Urothelium cell line (cell line): ENCODE measurements around the gene INPP5J.
A peak's percentile ranks its signal among the peaks of the same experiment; 100 is the strongest.
"Not testable (repeated sequence)": the region's sequence is repeated elsewhere in the genome, so short reads cannot be mapped to it uniquely, and the experiment has no call there.

Experiments
- DNase-seq: peaks from one replicate; pipeline ENCODE4 v3.0.0; 2011; ENCODE audit warnings: low spot score, mixed read lengths
- FAIRE-seq: peaks from 2 replicates; lab custom pipeline; 2011; peaks lifted over from hg19 to GRCh38; lab: Jason Lieb, UNC

The INPP5J gene

DNA sequence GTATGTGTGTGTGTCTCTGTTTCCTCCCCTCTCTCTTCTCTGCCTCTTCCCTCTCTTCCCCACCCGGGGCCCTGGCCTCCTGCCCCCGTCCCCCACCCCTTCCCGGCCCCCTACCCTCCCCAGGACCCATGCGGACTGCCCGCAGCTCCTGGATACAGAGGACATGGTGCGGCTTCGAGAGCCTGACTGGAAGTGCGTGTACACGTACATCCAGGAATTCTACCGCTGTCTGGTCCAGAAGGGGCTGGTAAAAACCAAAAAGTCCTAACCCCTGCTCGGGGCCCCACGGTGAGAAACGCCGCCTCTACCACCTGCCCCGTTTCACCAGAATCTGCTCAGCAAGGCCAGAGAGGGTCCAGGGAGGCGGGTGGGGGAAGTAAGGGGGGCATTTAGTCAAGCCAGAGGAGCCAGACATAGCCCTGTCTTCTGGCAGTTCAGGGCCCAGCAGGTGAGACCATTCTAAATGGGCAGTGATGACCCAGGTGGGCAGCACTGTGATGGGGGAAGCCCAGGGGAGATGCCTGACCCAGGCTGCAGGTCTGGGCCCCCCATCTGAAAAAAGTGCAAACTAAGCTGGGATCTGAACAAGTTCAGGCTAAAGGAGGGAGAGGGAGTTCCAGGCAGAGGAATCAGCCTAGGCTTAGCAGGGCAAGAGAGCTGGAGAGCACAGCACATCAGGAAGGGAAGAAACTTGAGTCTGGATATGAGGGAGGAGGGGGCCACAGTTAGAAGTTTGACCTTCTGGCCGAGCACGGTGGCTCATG is 21.8 kb upstream of the INPP5J start:
- no peak for DNase-seq

DNA sequence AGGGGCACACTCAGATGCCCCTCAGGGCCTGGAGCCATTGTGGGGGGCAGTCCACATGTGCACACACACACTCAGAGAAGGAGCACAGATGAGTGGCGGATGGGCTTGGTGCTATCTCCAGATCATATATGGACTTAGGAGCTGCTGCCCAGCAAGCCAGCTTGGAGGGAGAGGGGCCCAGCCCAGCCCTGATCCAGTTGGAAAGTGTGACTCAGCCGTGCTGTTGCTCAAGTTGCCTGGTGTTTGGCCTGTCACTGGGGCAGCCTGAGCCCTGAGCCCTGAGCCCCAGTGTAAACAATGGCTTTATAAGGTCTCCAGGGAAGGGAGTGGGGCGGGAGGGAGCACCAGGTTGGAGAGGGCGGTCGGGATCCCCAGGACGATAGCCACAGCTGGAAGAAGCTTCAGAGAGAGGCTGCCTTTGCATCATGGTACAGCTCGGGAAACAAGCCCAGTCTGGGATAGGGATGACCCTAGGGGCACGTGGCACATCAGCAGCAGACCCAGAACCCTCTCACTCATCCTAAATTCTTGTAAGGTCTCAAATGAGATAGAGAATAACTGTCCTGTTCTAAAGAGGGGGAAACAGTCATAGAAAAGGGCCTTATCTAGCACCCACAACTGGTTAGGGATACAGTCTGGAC is 20.2 kb upstream of the INPP5J start:
- no peak for FAIRE-seq
- DNase-seq, result no peak

More for the DNA sequence above, 21.8 kb upstream of the INPP5J start:
- FAIRE-seq, result no peak

- FAIRE-seq (no peak), DNase-seq (no peak)
Observed at GRCh38 chr22:31103111-31103510, 19.7 kb upstream of the INPP5J start.

GRCh38 chr22:31103899-31104694 is 18.7 kb upstream of the INPP5J start:
- DNase-seq (no peak), FAIRE-seq (no peak)

DNA sequence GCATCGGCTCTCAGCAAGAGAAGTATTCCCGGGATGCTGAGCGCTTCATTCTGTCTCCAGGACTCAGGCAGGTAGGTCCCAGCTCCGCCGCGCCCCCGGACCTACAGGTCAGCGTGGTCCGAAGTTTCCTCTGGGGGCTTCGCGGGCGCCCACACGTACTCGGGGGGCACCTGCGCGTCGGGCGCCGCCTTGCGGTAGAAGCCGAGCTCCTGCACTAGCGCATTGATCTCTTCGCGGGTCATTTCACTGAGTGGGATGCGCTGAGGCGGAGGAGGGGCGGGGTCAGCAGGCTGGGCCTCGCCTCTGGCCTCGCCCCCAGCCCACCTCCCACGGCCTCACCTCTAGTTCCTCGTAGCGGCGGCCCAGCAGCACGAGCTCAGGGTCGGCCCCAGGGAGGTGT is 17.9 kb upstream of the INPP5J start:
- FAIRE-seq, result no peak
- DNase-seq, result no peak

DNA sequence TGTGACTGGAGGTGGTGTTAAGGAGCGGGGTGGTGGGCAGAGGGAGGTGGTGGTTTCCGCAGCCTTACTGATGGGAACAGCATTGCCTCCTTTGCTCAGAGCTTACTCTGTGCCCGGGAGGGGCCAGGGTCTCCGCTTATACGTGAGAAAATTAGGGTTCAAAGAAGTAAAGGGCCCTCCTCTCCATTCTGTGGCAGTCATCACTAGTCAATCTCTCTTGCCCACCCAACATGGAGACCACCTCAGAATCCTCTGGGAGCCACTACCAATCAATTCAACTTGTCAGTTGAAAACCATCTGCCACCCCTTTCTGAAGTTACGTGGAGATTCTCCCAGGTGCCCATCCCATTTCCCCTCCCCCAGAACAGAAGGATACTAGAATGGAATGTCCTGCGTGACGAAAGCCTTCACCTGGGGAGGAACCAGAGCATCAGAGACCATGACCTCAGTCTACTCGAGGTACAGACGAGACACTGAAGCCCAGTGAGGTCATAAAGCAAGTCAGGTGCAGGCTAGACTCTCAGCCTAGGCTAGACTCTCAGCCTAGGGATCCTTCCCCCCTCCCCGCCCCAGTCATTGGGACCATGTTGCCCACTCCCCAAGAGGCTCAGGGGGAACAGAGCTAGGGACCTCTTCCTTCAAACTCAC is 17.4 kb upstream of the INPP5J start:
- DNase-seq (no peak), FAIRE-seq (no peak)

DNA sequence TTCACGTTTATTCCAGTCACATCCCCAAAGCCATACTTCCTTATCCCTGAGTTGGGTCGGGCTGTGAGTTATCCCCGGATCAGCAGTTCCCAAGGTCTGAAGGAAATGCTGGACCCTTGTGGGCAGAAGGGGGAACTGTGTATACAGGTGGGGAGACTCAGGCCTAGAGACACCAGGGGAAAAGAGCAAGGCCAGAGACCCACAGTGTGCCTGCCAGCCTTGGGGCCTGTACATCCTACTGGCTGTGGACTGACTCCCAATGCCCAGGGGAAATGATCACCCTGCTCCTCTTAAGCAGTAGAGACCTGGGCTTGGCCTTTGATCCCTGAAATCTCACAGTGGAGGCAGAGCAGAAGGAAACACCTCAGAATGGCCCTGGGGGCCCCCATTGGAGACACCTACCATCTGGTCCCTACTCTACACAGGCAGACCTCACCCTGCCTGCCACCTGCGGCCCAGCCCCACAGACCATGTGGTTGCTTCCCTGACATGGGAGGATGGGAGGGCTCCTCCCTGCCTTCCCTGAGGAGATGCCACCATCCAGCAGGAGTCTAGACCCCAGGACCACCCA is 16.7 kb upstream of the INPP5J start:
- FAIRE-seq (peak; percentile 46), DNase-seq (no peak)

- FAIRE-seq, result no peak
- no peak for DNase-seq
Observed at GRCh38 chr22:31106731-31107177, 16.0 kb upstream of the INPP5J start.

GRCh38 chr22:31107178-31107893 is 15.4 kb upstream of the INPP5J start, which contains the start of gene SELENOM:
Gene SELENOM (minus strand): TSS chr22:31107568. CDS start chr22:31107505, 63 bp downstream.
- FAIRE-seq (peak; percentile 90), DNase-seq (peak; percentile 100)

DNA sequence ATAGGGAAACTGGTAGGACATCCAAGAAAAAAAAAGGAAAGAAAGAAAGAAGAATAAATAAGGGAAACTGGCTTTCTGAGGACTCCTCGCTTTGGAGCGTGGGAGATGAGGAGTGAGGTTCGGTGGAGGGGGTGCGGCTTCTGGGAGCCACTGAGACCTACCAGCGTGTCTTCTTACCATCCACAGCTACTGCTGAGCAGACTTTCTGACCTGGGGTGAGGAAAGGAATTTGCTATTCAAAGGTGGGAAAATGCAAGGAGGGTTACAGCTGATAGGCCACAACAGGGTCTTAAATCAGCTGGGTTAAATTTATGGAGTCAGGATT is 14.9 kb upstream of the INPP5J start:
- DNase-seq (no peak), FAIRE-seq (no peak)

DNA sequence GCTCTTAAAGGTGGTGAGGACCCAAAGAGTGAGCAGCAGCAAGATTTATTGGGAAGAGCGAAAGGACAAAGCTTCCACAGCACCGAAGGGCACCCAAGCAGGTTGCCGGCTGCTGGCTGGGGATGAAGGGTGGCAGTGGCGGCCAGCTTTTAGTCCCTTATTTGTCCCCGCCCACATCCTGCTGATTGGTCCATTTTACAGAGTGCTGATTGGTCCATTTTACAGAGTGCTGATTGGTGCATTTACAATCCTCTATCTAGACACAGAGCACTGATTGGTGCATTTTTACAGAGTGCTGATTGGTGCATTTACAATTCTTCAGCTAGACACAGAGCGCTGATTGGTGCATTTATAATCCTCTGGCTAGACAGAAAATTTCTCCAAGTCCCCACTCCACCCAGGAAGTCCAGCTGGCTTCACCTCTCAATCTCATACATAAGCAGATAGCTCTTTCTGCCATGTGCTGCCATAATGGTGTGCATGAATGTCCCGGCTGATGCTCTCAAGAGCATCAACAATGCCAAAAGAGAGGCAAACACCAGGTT is 10.1 kb upstream of the INPP5J start:
- DNase-seq, FAIRE-seq: not testable (repeated sequence)

- DNase-seq (no peak), FAIRE-seq (peak; percentile 50)
Observed at GRCh38 chr22:31118046-31118820, 4.5 kb upstream of the INPP5J start.

DNA sequence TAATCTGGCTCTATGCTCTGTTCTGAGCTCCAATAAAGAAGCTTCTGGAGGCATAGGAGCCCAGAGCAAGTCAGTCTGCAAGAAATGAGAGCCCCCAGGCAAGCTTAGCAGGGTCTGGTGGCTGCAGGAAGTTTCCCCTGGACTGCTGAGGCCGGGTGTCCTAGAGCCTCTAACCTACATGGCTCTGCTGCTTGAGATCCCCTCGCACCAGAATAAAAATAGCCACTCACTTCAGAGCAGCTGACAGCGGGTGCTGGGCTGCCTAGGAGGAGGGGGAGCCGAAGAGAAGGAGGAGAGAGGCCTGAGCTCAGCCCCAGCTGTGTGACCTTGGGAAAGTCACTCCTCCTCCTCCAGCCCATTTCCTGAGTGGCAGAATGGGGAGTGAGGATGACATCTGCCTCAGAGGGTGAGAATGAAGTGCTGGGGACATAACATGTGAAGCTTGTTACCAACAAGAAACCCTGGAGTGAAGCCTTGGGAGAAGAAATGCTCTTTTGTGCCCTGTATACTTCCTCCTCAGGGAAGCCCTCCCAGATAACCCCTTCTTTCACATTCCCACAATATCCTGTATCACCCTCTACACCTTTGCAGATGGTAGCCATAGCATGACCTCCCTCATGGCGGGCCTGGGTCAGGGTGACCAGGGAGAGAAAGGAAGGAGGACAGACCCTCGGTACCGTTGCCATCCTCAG is 3.6 kb upstream of the INPP5J start:
- DNase-seq (no peak), FAIRE-seq (no peak)

GRCh38 chr22:31120230-31120629 is 2.5 kb upstream of the INPP5J start:
- DNase-seq (no peak), FAIRE-seq (no peak)

- FAIRE-seq, result no peak
Observed at GRCh38 chr22:31120642-31121041, 2.1 kb upstream of the INPP5J start.

GRCh38 chr22:31121403-31121802 is 1.4 kb upstream of the INPP5J start:
- peak; percentile 81 for FAIRE-seq
- no peak for DNase-seq

More at GRCh38 chr22:31120642-31121041, 2.1 kb upstream of the INPP5J start:
- DNase-seq, result no peak

- FAIRE-seq (no peak), DNase-seq (no peak)
Observed at GRCh38 chr22:31122196-31122531, 602 bp upstream of the INPP5J start.

- DNase-seq (no peak), FAIRE-seq (no peak)
Observed at GRCh38 chr22:31123292-31123602, 481 bp downstream of the INPP5J start.

DNA sequence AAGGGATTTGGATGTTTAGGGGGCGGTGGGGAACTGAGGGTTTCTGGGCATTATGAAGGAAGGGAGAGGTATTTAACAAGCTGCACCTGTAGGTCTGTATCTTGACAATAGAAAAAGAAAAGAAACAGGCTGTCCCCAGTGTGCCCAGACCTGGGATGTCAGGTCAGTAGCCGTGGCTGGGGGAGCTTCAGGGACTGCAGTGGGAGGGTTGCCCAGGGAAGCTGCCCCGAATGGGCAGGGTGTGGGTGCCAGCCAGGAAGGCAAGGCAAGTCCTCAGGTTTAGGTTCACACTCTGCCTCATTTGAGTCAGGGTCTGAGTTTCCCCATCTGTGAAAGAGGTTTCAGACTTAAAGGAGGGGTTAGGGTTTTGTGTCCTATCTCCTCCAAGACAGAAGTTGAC is 1.5 kb downstream of the INPP5J start:
- FAIRE-seq, result no peak

More for the DNA sequence above, 1.5 kb downstream of the INPP5J start:
- no peak for DNase-seq
